B cell (primary cell): ENCODE results near the gene BORCS8. TPM values are rescaled to one million over a fixed set of nuclear protein-coding genes. Genes with fewer than 3 reads are reported as not detected.

Source experiments
- polyA plus RNA-seq: library from polyadenylated mRNA; depleted of rRNA; stranded (reverse); fragments of >200 nt; gene quantifications from 2 replicates; pipeline ENCODE4 v1.2.3, GENCODE V29; 2012
- small RNA-seq: library from RNA; depleted of rRNA; stranded (forward); fragments of <200 nt; gene quantifications from one replicate; pipeline ENCODE3, GENCODE V24; 2012; ENCODE audit warnings: low replicate concordance, low read depth; ENCODE audit not compliant: insufficient read length
- total RNA-seq, 2 donors: library from RNA; stranded (reverse); fragments of 120-200 nt in 1 of 2; gene quantifications; 1 replicate in 1 of 2; 2 replicates in 1 of 2; pipeline versions ENCODE4 v1.2.3 to v1.2.4, GENCODE V29; 2013 to 2022

BORCS8 gene
- total and polyA plus RNA-seq, 2 donors (not counting 1 experiment from before 2014, with no cell fraction given) = 37.6 to 63.1 TPM

Small RNAs within 50 kb of the gene (small RNA-seq; reads per million reads assigned to genes)
- gene RNU6-1028P = not detected

Other genes starting within 250 kb of the BORCS8 start
- gene SUGP2, start 158.6 kb downstream of the BORCS8 start, total RNA-seq = 154 and 164 TPM in 2 replicates
- 132 and 161 TPM in 2 replicates for gene SUGP2, start 158.6 kb downstream of the BORCS8 start, polyA plus RNA-seq
- gene ARMC6, start 158.5 kb downstream of the BORCS8 start, total RNA-seq = 15.2 TPM in 2 replicates
- gene ARMC6, start 158.5 kb downstream of the BORCS8 start, polyA plus RNA-seq = 19.1 and 27.6 TPM in 2 replicates
- 36.5 and 38.8 TPM in 2 replicates for gene SLC25A42, start 128.2 kb downstream of the BORCS8 start, total RNA-seq
- gene SLC25A42, start 128.2 kb downstream of the BORCS8 start, polyA plus RNA-seq = 75.6 and 83.9 TPM in 2 replicates
- 23.2 and 23.6 TPM in 2 replicates for gene TMEM161A, start 53.7 kb downstream of the BORCS8 start, total RNA-seq
- gene TMEM161A, start 53.7 kb downstream of the BORCS8 start, polyA plus RNA-seq = 33.8 and 44.0 TPM in 2 replicates
- 4.1 and 5.5 TPM in 2 replicates for gene MEF2B, start 21.9 kb downstream of the BORCS8 start, total RNA-seq
- 4.6 and 5.4 TPM in 2 replicates for gene MEF2B, start 21.9 kb downstream of the BORCS8 start, polyA plus RNA-seq
- gene RFXANK, start 106 bp upstream of the BORCS8 start, total RNA-seq = 77.9 and 80.7 TPM in 2 replicates
- gene RFXANK, start 106 bp upstream of the BORCS8 start, polyA plus RNA-seq = 100 and 101 TPM in 2 replicates
- 27.1 and 29.3 TPM in 2 replicates for gene NR2C2AP, start 11.3 kb upstream of the BORCS8 start, total RNA-seq
- gene NR2C2AP, start 11.3 kb upstream of the BORCS8 start, polyA plus RNA-seq = 19.0 and 27.4 TPM in 2 replicates
- not detected in 2 replicates for gene NCAN, start 19.8 kb upstream of the BORCS8 start, total RNA-seq
- 0.01 and 0.03 TPM in 2 replicates for gene NCAN, start 19.8 kb upstream of the BORCS8 start, polyA plus RNA-seq
- gene TM6SF2, start 81.1 kb upstream of the BORCS8 start, total RNA-seq = not detected in 2 replicates
- gene TM6SF2, start 81.1 kb upstream of the BORCS8 start, polyA plus RNA-seq = not detected in 2 replicates
- gene SUGP1, start 128.4 kb upstream of the BORCS8 start, total RNA-seq = 86.9 and 91.4 TPM in 2 replicates
- 55.5 and 61.3 TPM in 2 replicates for gene SUGP1, start 128.4 kb upstream of the BORCS8 start, polyA plus RNA-seq
- 199 and 203 TPM in 2 replicates for gene MAU2, start 128.7 kb upstream of the BORCS8 start, total RNA-seq
- 87.7 and 95.0 TPM in 2 replicates for gene MAU2, start 128.7 kb upstream of the BORCS8 start, polyA plus RNA-seq
- gene GATAD2A, start 213.5 kb upstream of the BORCS8 start, total RNA-seq = 76.3 and 97.3 TPM in 2 replicates
- gene GATAD2A, start 213.5 kb upstream of the BORCS8 start, polyA plus RNA-seq = 28.8 and 44.5 TPM in 2 replicates